WTC11 (cell line): ENCODE results near the gene ATXN7. TPM values are rescaled to one million over a fixed set of nuclear protein-coding genes. Genes with fewer than 3 reads are reported as not detected.

Experiments used
- ATAC-seq: fragments of 200-7000 bp; cut with Tn5 transposase; 2 replicates; pipeline ENCODE4 v1.10.0; 2021; ENCODE audit warnings: mild to moderate bottlenecking, moderate library complexity
- CTCF ChIA-PET: fragments of 300-600 bp; sonication (Branson Sonifier 250); formaldehyde crosslinking; loops from one replicate; lab custom pipeline; 2021; ENCODE audit warnings: antibody characterized with exemption; lab: Charles Lee
- POLR2A ChIA-PET: fragments of 350-600 bp; sonication (Branson Sonifier 250); formaldehyde crosslinking; loops from one replicate; lab custom pipeline; 2021; ENCODE audit warnings: antibody characterized with exemption; lab: Charles Lee
- DNase-seq: peaks from one replicate; pipeline ENCODE4 v3.0.0; 2021; ENCODE audit warnings: low spot score
- H3K27ac Mint-ChIP-seq: 2 replicates; pipeline ENCODE4 v1.8.0; 2021; ENCODE audit warnings: mixed read lengths
- H3K27me3 Mint-ChIP-seq: 2 replicates; pipeline ENCODE4 v1.8.0; 2021; ENCODE audit warnings: low read depth, mild to moderate bottlenecking, moderate library complexity, mixed read lengths
- H3K36me3 Mint-ChIP-seq: 2 replicates; pipeline ENCODE4 v1.8.0; 2021; ENCODE audit warnings: mixed read lengths
- H3K4me1 Mint-ChIP-seq: 2 replicates; pipeline ENCODE4 v1.8.0; 2022; ENCODE audit warnings: mixed read lengths
- H3K4me3 Mint-ChIP-seq: 2 replicates; pipeline ENCODE4 v1.8.0; 2021; ENCODE audit warnings: mild to moderate bottlenecking, moderate library complexity, mixed read lengths
- H3K9me3 Mint-ChIP-seq: 2 replicates; pipeline ENCODE4 v1.8.0; 2021; ENCODE audit warnings: mixed read lengths
- ATF2 ChIP-seq: sonication (generic); formaldehyde crosslinking; IDR thresholded peaks from 2 replicates; pipeline ENCODE4 v1.8.1; 2022; ENCODE audit warnings: low read depth, missing genetic modification reagents, borderline replicate concordance
- ELF4 ChIP-seq: sonication (generic); formaldehyde crosslinking; IDR thresholded peaks from 2 replicates; pipeline ENCODE4 v1.8.1; 2022; ENCODE audit warnings: low read depth, mild to moderate bottlenecking, moderate library complexity, missing genetic modification reagents
- FOXJ3 ChIP-seq: sonication (generic); formaldehyde crosslinking; IDR thresholded peaks from 2 replicates; pipeline ENCODE4 v1.9.0; 2021; ENCODE audit warnings: missing genetic modification reagents, mild to moderate bottlenecking, borderline replicate concordance
- GRHL2 ChIP-seq: fragments of 250-450 bp; sonication (Bioruptor Pico); IDR thresholded peaks from 2 replicates; pipeline ENCODE4 v1.8.0; 2022; ENCODE audit warnings: mild to moderate bottlenecking, moderate library complexity; ENCODE audit not compliant: insufficient replicate concordance, severe bottlenecking
- IRF2 ChIP-seq: sonication (generic); formaldehyde crosslinking; IDR thresholded peaks from 2 replicates; pipeline ENCODE4 v1.8.0; 2022; ENCODE audit warnings: low read depth, missing genetic modification reagents, borderline replicate concordance
- JAZF1 ChIP-seq: fragments of 250-450 bp; sonication (Bioruptor Pico); IDR thresholded peaks from 2 replicates; pipeline ENCODE4 v1.9.0; 2021; ENCODE audit warnings: moderate library complexity, mild to moderate bottlenecking, inconsistent platforms
- KAT7 ChIP-seq: sonication (generic); formaldehyde crosslinking; IDR thresholded peaks from 2 replicates; pipeline ENCODE4 v1.8.1; 2023; ENCODE audit warnings: missing genetic modification reagents, mild to moderate bottlenecking, borderline replicate concordance
- NFYB ChIP-seq: sonication (generic); formaldehyde crosslinking; conservative IDR thresholded peaks from 2 replicates; pipeline ENCODE4 v1.8.0; 2022; ENCODE audit warnings: low read depth, missing genetic modification reagents
- OVOL2 ChIP-seq: fragments of 250-450 bp; sonication (Bioruptor Pico); IDR thresholded peaks from 2 replicates; pipeline ENCODE4 v1.9.0; 2021; ENCODE audit warnings: mild to moderate bottlenecking, borderline replicate concordance
- PRDM15 ChIP-seq: sonication (generic); formaldehyde crosslinking; IDR thresholded peaks from 2 replicates; pipeline ENCODE4 v1.8.0; 2022; ENCODE audit warnings: missing genetic modification reagents
- PREB ChIP-seq: sonication (generic); formaldehyde crosslinking; IDR thresholded peaks from 2 replicates; pipeline ENCODE4 v1.8.1; 2022; ENCODE audit warnings: mild to moderate bottlenecking, missing genetic modification reagents, moderate library complexity, borderline replicate concordance
- SMAD4 ChIP-seq: sonication (generic); formaldehyde crosslinking; IDR thresholded peaks from 2 replicates; pipeline ENCODE4 v1.8.0; 2022; ENCODE audit warnings: mild to moderate bottlenecking, missing genetic modification reagents
- TEAD4 ChIP-seq: sonication (generic); formaldehyde crosslinking; IDR thresholded peaks from 2 replicates; pipeline ENCODE4 v1.8.0; 2022; ENCODE audit warnings: mild to moderate bottlenecking, missing genetic modification reagents
- ZBTB21 ChIP-seq: sonication (generic); formaldehyde crosslinking; IDR thresholded peaks from 2 replicates; pipeline ENCODE4 v1.8.1; 2023; ENCODE audit warnings: mild to moderate bottlenecking, missing genetic modification reagents, borderline replicate concordance
- ZBTB43 ChIP-seq: sonication (generic); formaldehyde crosslinking; IDR thresholded peaks from 2 replicates; pipeline ENCODE4 v1.8.1; 2023; ENCODE audit warnings: mild to moderate bottlenecking, missing genetic modification reagents
- ZNF281 ChIP-seq: sonication (generic); formaldehyde crosslinking; IDR thresholded peaks from 2 replicates; pipeline ENCODE4 v1.8.0; 2023; ENCODE audit warnings: mild to moderate bottlenecking, missing genetic modification reagents
- ZNF317 ChIP-seq: sonication (generic); formaldehyde crosslinking; IDR thresholded peaks from 2 replicates; pipeline ENCODE4 v1.8.1; 2023; ENCODE audit warnings: low read depth, mild to moderate bottlenecking, moderate library complexity, missing genetic modification reagents, borderline replicate concordance
- ZNF416 ChIP-seq: fragments of 250-450 bp; sonication (Bioruptor Pico); IDR thresholded peaks from 2 replicates; pipeline ENCODE4 v1.9.0; 2021; ENCODE audit warnings: mild to moderate bottlenecking, inconsistent platforms
- ZNF532 ChIP-seq: fragments of 250-450 bp; sonication (Bioruptor Pico); IDR thresholded peaks from 2 replicates; pipeline ENCODE4 v1.9.0; 2021; ENCODE audit warnings: mild to moderate bottlenecking, borderline replicate concordance
- total RNA-seq: library from RNA; stranded (reverse); gene quantifications from 3 replicates; pipeline ENCODE4 v1.2.3, GENCODE V29; 2021
- TF ChIP-seq, protein P1 (sequence below): sonication (generic); formaldehyde crosslinking; IDR thresholded peaks from 2 replicates; pipeline ENCODE4 v1.8.0; 2022; ENCODE audit warnings: mild to moderate bottlenecking, missing genetic modification reagents

ATXN7 gene
- total RNA-seq, 1 experiment from 2014 or later = 11.7 TPM

GRCh38 chr3:63952248-63952594 lies 88.6 kb downstream of the ATXN7 start:
- no peak overlapping the region for H3K4me3 Mint-ChIP-seq
- peak overlapping the region; percentile 21; the same call in 1 of the 2 replicates for H3K27ac Mint-ChIP-seq
- ATAC-seq = no peak
- no peaks in the 10 kb centered on the region for H3K9me3 Mint-ChIP-seq
- no peak for TF ChIP-seq NFYB (CRISPR knock-in tag)
- no peak for TF ChIP-seq ZNF317 (CRISPR knock-in tag)
- no peak for TF ChIP-seq GRHL2 (CRISPR knock-in tag)
- TF ChIP-seq ZNF281 (CRISPR knock-in tag) = no peak
- TF ChIP-seq ZNF532 (CRISPR knock-in tag) = no peak
- TF ChIP-seq, protein P1, sequence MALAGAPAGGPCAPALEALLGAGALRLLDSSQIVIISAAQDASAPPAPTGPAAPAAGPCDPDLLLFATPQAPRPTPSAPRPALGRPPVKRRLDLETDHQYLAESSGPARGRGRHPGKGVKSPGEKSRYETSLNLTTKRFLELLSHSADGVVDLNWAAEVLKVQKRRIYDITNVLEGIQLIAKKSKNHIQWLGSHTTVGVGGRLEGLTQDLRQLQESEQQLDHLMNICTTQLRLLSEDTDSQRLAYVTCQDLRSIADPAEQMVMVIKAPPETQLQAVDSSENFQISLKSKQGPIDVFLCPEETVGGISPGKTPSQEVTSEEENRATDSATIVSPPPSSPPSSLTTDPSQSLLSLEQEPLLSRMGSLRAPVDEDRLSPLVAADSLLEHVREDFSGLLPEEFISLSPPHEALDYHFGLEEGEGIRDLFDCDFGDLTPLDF (CRISPR knock-in tag) = no peak
- no peak for TF ChIP-seq IRF2 (CRISPR knock-in tag)
- no peak for TF ChIP-seq KAT7 (CRISPR knock-in tag)
- TF ChIP-seq PREB = no peak
- TF ChIP-seq ZNF416 = no peak
- TF ChIP-seq OVOL2 (CRISPR knock-in tag) = no peak
- no peak for TF ChIP-seq FOXJ3 (CRISPR knock-in tag)
- no peak for TF ChIP-seq ZBTB21
- no peak for TF ChIP-seq SMAD4
- TF ChIP-seq ZBTB43 (CRISPR knock-in tag) = no peak
- no peak for TF ChIP-seq TEAD4 (CRISPR knock-in tag)
- no peak for TF ChIP-seq PRDM15
- TF ChIP-seq JAZF1 (CRISPR knock-in tag) = no peak
- no peak for TF ChIP-seq ELF4 (CRISPR knock-in tag)
- no peak for TF ChIP-seq ATF2
- H3K27me3 Mint-ChIP-seq = no peaks in the 10 kb centered on the region
- ChIA-PET POLR2A (no interaction called here), CTCF (interaction anchor here (1.8 kb wide), 1 partner anchor 10 kb away, joined by 9 read pairs; no protein-coding TSS in a partner anchor)
- H3K4me1 Mint-ChIP-seq = peaks cover 54% of the 10 kb centered on the region
- no peak for DNase-seq
- H3K36me3 Mint-ChIP-seq = no peaks in the 10 kb centered on the region; the same call in 1 of the 2 replicates
